Peyer's patch (tissue), 4 donors: ENCODE results near the gene SNED1.

Experiments
- CTCF ChIP-seq, 6 experiments: fragments of 450-650 bp in 4 of 6; fragments of 200-600 bp in 2 of 6; sonication (generic) in 1 of 6; IDR thresholded peaks; one replicate each; pipeline ENCODE4 v1.5.1; 2017 to 2019; ENCODE audit warnings: antibody characterized with exemption in 6 of 6, mild to moderate bottlenecking in 3 of 6, moderate library complexity in 1 of 6
- POLR2A ChIP-seq, 2 donors: fragments of 450-650 bp; IDR thresholded peaks; one replicate each; pipeline ENCODE4 v1.5.1; 2017; ENCODE audit warnings: antibody characterized with exemption in 2 of 2, mild to moderate bottlenecking in 2 of 2, moderate library complexity in 2 of 2

- no peak for TF ChIP-seq POLR2A (IDR thresholded peaks at IDR 0.05)
- TF ChIP-seq CTCF (IDR thresholded peaks at IDR 0.05): no peak
Observed at GRCh38 chr2:241072151-241072550, 73.7 kb downstream of the SNED1 start.
